ENCODE data around the gene MGLL. TPM values are rescaled to one million over a fixed set of nuclear protein-coding genes. Genes with fewer than 3 reads are reported as not detected.
A peak's percentile ranks its signal among the peaks of the same experiment; 100 is the strongest.

Gene MGLL
- total and polyA plus RNA-seq, 2 donors from 2014 or later: 74.2 to 250 TPM

- Histone ChIP-seq H3K27me3 (ENCODE audit: control insufficient read depth, insufficient read depth, low read length) (no peaks in the 10 kb centered on the region), H3K9ac (ENCODE audit: low read length in 3 of 3) (no peak overlapping the region), H3K27ac (ENCODE audit: low read depth in 2 of 2, low read length in 2 of 2) (peak overlapping the region in 1 of 2 donors; percentile 13), H3K36me3 (ENCODE audit: control insufficient read depth in 2 of 3, insufficient read depth in 3 of 3, low read length in 3 of 3) (no peaks in the 10 kb centered on the region), H3K4me1 (ENCODE audit: control insufficient read depth in 2 of 3, insufficient read depth in 2 of 3, low read depth in 1 of 3, low read length in 3 of 3) (peaks cover 3 to 38% (median 36%) of the 10 kb centered on the region in 3 donors), H3K4me3 (ENCODE audit: low read length in 3 of 3) (no peak overlapping the region), H3K9me3 (ENCODE audit: control insufficient read depth in 2 of 3, insufficient read depth in 1 of 3, low read length in 3 of 3) (no peaks in the 10 kb centered on the region)
- DNase-seq (peak in 1 of 5 donors; percentile 55), FAIRE-seq (no peak)
- TF ChIP-seq CTCF (IDR thresholded peaks at IDR 0.05; ENCODE audit: borderline replicate concordance, extremely low read depth, insufficient read depth): no peak
- intact Hi-C loops (cut with DNase I): no loop called here
Measured at GRCh38 chr3:127787571-127788365, 34.5 kb downstream of the MGLL start.

GRCh38 chr3:127787071-127787490, 35.2 kb downstream of the MGLL start:
- Histone ChIP-seq H3K9me3 (ENCODE audit: control insufficient read depth in 2 of 3, insufficient read depth in 1 of 3, low read length in 3 of 3) (no peaks in the 10 kb centered on the region), H3K36me3 (ENCODE audit: control insufficient read depth in 2 of 3, insufficient read depth in 3 of 3, low read length in 3 of 3) (no peaks in the 10 kb centered on the region), H3K4me3 (ENCODE audit: low read length in 3 of 3) (no peak overlapping the region), H3K4me1 (ENCODE audit: control insufficient read depth in 2 of 3, insufficient read depth in 2 of 3, low read depth in 1 of 3, low read length in 3 of 3) (peaks cover 3 to 38% (median 34%) of the 10 kb centered on the region in 3 donors), H3K27me3 (ENCODE audit: control insufficient read depth, insufficient read depth, low read length) (no peaks in the 10 kb centered on the region), H3K27ac (ENCODE audit: low read depth in 2 of 2, low read length in 2 of 2) (peak overlapping the region in 1 of 2 donors; percentile 1), H3K9ac (ENCODE audit: low read length in 3 of 3) (no peak overlapping the region)
- TF ChIP-seq CTCF (IDR thresholded peaks at IDR 0.05; ENCODE audit: borderline replicate concordance, extremely low read depth, insufficient read depth): no peak
- intact Hi-C loops (cut with DNase I): no loop called here
- DNase-seq (peak in 1 of 5 donors; percentile 49), FAIRE-seq (no peak)

- H3K4me1 ChIP-seq (ENCODE audit: control insufficient read depth in 2 of 3, insufficient read depth in 2 of 3, low read depth in 1 of 3, low read length in 3 of 3): peaks cover 3 to 38% (median 34%) of the 10 kb centered on the region in 3 donors
Measured at GRCh38 chr3:127786353-127787070, 35.8 kb downstream of the MGLL start.

More at GRCh38 chr3:127786353-127787070, 35.8 kb downstream of the MGLL start:
- peak overlapping the region in 1 of 3 donors; percentile 6 for H3K4me3 ChIP-seq (ENCODE audit: low read length in 3 of 3)
- no peak overlapping the region for H3K9ac ChIP-seq (ENCODE audit: low read length in 3 of 3)
- H3K27ac ChIP-seq (ENCODE audit: low read depth in 2 of 2, low read length in 2 of 2): peak overlapping the region; percentile 1 to 17
- H3K27me3 ChIP-seq (ENCODE audit: control insufficient read depth, insufficient read depth, low read length): no peaks in the 10 kb centered on the region
- peak in 2 of 5 donors; percentile 70 to 89 for DNase-seq
- no peaks in the 10 kb centered on the region for H3K9me3 ChIP-seq (ENCODE audit: control insufficient read depth in 2 of 3, insufficient read depth in 1 of 3, low read length in 3 of 3)
- intact Hi-C loops (cut with DNase I): no loop called here
- no peaks in the 10 kb centered on the region for H3K36me3 ChIP-seq (ENCODE audit: control insufficient read depth in 2 of 3, insufficient read depth in 3 of 3, low read length in 3 of 3)
- FAIRE-seq: no peak
- no peak for TF ChIP-seq CTCF (IDR thresholded peaks at IDR 0.05; ENCODE audit: borderline replicate concordance, extremely low read depth, insufficient read depth)

All from kidney (tissue), 14 donors.